HepG2 (cell line): ENCODE results near the gene ACBD6. TPM values are rescaled to one million over a fixed set of nuclear protein-coding genes. Genes with fewer than 3 reads are reported as not detected.
A peak's percentile ranks its signal among the peaks of the same experiment; 100 is the strongest.

Experiments
- ARNTL ChIP-seq: sonication (generic); formaldehyde crosslinking; IDR thresholded peaks from 2 replicates; pipeline ENCODE4 v1.4.0; 2020; ENCODE audit warnings: mild to moderate bottlenecking, missing genetic modification reagents
- BORCS8-MEF2B ChIP-seq: sonication (generic); formaldehyde crosslinking; IDR thresholded peaks from 2 replicates; pipeline ENCODE4 v1.8.0; 2022; ENCODE audit warnings: mild to moderate bottlenecking, missing genetic modification reagents
- FOXJ3 ChIP-seq: sonication (generic); formaldehyde crosslinking; IDR thresholded peaks from 2 replicates; pipeline ENCODE4 v1.4.0; 2020; ENCODE audit warnings: missing genetic modification reagents, mild to moderate bottlenecking, borderline replicate concordance
- HHEX ChIP-seq: IDR thresholded peaks from 2 replicates; pipeline ENCODE4 v1.6.1; 2016; ENCODE audit warnings: control low read depth
- KLF9 ChIP-seq: IDR thresholded peaks from 2 replicates; pipeline ENCODE4 v1.6.1; 2016; ENCODE audit warnings: low read depth
- NBN ChIP-seq: fragments of 450-650 bp; conservative IDR thresholded peaks from 2 replicates; pipeline ENCODE4 v1.6.1; 2017
- RAD51 ChIP-seq: fragments of 450-650 bp; IDR thresholded peaks from 2 replicates; pipeline ENCODE4 v1.6.1; 2016; ENCODE audit warnings: borderline replicate concordance
- SAFB2 ChIP-seq: sonication (generic); formaldehyde crosslinking; IDR thresholded peaks from 2 replicates; pipeline ENCODE4 v1.5.1; 2020; ENCODE audit warnings: missing genetic modification reagents, low read depth, mild to moderate bottlenecking, borderline replicate concordance
- SMARCE1 ChIP-seq: fragments of 450-650 bp; IDR thresholded peaks from 2 replicates; pipeline ENCODE4 v1.6.1; 2017; ENCODE audit warnings: borderline replicate concordance
- ZNF329 ChIP-seq: sonication (generic); formaldehyde crosslinking; IDR thresholded peaks from 2 replicates; pipeline ENCODE4 v1.9.0; 2021; ENCODE audit warnings: low read depth, mild to moderate bottlenecking, missing genetic modification reagents
- ZNF501 ChIP-seq: sonication (generic); formaldehyde crosslinking; IDR thresholded peaks from 2 replicates; pipeline ENCODE4 v1.5.1; 2020; ENCODE audit warnings: mild to moderate bottlenecking, moderate library complexity, missing genetic modification reagents
- ZNF605 ChIP-seq: sonication (generic); formaldehyde crosslinking; IDR thresholded peaks from 2 replicates; pipeline ENCODE4 v1.8.0; 2022; ENCODE audit warnings: mild to moderate bottlenecking, missing genetic modification reagents
- ZNF607 ChIP-seq: sonication (generic); formaldehyde crosslinking; IDR thresholded peaks from 2 replicates; pipeline ENCODE4 v1.5.1; 2020; ENCODE audit warnings: missing genetic modification reagents, mild to moderate bottlenecking, borderline replicate concordance
- polyA plus RNA-seq, 8 experiments: library from polyadenylated mRNA; depleted of rRNA in 3 of 8; stranded (reverse) in 7 of 8; unstranded in 1 of 8; fragments of >200 nt; fragmentation: Illumina TruSeq in 4 of 8; extraction: Trizol in 4 of 8; gene quantifications; 2 replicates each; pipeline versions ENCODE4 v1.2.1 to v1.2.3, GENCODE V29; 2011 to 2016; ENCODE audit warnings: low read depth in 4 of 8, missing spikeins in 1 of 8, mixed read lengths in 1 of 8; ENCODE audit not compliant: insufficient read depth in 1 of 8
- total RNA-seq, 5 experiments: library from RNA; depleted of rRNA; stranded (reverse); fragments of >200 nt; fragmentation: Illumina TruSeq; extraction: Trizol; gene quantifications; 2 replicates each; pipeline ENCODE4 v1.2.3, GENCODE V29; 2016; ENCODE audit warnings: low read depth in 1 of 5
- TF ChIP-seq, protein P1 (sequence below): sonication (generic); formaldehyde crosslinking; IDR thresholded peaks from 2 replicates; pipeline ENCODE4 v1.4.0; 2020; ENCODE audit warnings: missing genetic modification reagents
- TF ChIP-seq, protein P2 (sequence below): sonication (generic); formaldehyde crosslinking; IDR thresholded peaks from 2 replicates; pipeline ENCODE4 v1.4.0; 2020; ENCODE audit warnings: missing genetic modification reagents
- TF ChIP-seq, protein P3 (sequence below): sonication (generic); formaldehyde crosslinking; IDR thresholded peaks from 2 replicates; pipeline ENCODE4 v1.4.0; 2020; ENCODE audit warnings: missing genetic modification reagents, low read depth, mild to moderate bottlenecking, borderline replicate concordance
- TF ChIP-seq, protein P4 (sequence below): sonication (generic); formaldehyde crosslinking; conservative IDR thresholded peaks from 2 replicates; pipeline ENCODE4 v1.8.0; 2022; ENCODE audit warnings: missing genetic modification reagents
- TF ChIP-seq, protein P5 (sequence below): sonication (generic); formaldehyde crosslinking; IDR thresholded peaks from 2 replicates; pipeline ENCODE4 v1.4.0; 2020; ENCODE audit warnings: mild to moderate bottlenecking, missing genetic modification reagents

Gene ACBD6
- total and polyA plus RNA-seq, 2 of the 13 experiments (the other 11 are each of a cell fraction or from before 2014, with no cell fraction given) = 33.5 to 47.2 TPM

DNA sequence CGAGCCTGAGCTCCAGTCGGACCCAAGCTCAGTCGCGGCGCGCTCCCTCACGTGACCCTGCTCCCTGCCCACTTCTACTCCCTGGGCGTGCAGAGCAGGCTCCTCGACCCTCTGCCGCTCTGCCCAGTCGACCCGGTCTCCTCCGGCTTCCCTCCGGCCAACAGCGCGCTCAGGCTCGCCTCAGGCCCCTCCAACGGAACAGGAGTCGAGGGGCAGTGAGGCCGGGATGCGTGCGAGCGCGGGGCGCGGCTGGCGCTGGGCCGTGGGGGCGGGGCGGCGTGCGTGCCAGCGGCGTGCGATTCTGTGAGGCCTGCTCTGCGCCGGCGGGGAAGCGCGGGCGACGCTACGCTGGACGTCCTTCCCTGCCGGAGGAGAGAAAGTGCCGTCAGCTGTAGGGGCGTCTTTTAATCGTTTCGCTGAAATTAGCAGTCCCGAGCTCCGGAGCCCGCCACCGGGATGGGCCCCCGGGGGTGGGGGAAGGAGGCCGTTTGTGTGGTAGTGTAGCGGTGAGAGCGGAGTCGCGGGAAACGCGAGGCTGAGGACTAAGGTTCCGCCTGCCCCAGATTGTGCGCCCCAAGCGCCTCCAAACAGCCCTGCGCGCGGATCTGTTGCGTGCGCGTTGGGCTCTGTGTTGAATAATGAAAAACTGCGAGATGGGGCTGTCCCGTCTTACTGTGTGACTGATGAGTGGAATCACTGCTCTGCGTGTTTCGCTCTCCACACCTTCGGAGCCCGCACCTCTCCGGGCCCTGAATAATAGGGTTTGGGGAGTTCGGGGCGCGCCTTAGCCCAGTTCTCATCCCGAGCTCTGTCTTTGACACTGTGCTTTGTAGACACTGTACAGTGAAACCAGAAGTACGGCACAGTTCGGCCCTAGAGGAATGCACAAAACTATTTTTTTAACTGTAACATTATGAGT lies at the start of gene ACBD6 (continued):
- peak; percentile 98 for TF ChIP-seq BORCS8-MEF2B (CRISPR knock-in tag)
- TF ChIP-seq, protein P1, sequence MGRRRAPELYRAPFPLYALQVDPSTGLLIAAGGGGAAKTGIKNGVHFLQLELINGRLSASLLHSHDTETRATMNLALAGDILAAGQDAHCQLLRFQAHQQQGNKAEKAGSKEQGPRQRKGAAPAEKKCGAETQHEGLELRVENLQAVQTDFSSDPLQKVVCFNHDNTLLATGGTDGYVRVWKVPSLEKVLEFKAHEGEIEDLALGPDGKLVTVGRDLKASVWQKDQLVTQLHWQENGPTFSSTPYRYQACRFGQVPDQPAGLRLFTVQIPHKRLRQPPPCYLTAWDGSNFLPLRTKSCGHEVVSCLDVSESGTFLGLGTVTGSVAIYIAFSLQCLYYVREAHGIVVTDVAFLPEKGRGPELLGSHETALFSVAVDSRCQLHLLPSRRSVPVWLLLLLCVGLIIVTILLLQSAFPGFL (CRISPR knock-in tag) = no peak; the same call in 1 of the 2 replicates
- TF ChIP-seq NBN = no peak
- TF ChIP-seq HHEX = no peak
- TF ChIP-seq KLF9 (CRISPR knock-in tag) = no peak
- peak; percentile 91; the same call in 1 of the 2 replicates for TF ChIP-seq ZNF329 (CRISPR knock-in tag)
- peak; percentile 85; the same call in 1 of the 2 replicates for TF ChIP-seq SAFB2 (CRISPR knock-in tag)
- TF ChIP-seq ZNF605 (CRISPR knock-in tag) = peak; percentile 71; the same call in 1 of the 2 replicates
- TF ChIP-seq, protein P2, sequence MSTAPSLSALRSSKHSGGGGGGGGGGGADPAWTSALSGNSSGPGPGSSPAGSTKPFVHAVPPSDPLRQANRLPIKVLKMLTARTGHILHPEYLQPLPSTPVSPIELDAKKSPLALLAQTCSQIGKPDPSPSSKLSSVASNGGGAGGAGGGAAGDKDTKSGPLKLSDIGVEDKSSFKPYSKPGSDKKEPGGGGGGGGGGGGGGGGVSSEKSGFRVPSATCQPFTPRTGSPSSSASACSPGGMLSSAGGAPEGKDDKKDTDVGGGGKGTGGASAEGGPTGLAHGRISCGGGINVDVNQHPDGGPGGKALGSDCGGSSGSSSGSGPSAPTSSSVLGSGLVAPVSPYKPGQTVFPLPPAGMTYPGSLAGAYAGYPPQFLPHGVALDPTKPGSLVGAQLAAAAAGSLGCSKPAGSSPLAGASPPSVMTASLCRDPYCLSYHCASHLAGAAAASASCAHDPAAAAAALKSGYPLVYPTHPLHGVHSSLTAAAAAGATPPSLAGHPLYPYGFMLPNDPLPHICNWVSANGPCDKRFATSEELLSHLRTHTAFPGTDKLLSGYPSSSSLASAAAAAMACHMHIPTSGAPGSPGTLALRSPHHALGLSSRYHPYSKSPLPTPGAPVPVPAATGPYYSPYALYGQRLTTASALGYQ (CRISPR knock-in tag) = peak; percentile 75; the same call in 1 of the 2 replicates
- TF ChIP-seq FOXJ3 (CRISPR knock-in tag) = peak; percentile 71; the same call in 1 of the 2 replicates
- no peak for TF ChIP-seq ARNTL (CRISPR knock-in tag)
- peak; percentile 36; the same call in 1 of the 2 replicates for TF ChIP-seq ZNF501 (CRISPR knock-in tag)
- peak; percentile 44; the same call in 1 of the 2 replicates for TF ChIP-seq RAD51
- TF ChIP-seq, protein P3, sequence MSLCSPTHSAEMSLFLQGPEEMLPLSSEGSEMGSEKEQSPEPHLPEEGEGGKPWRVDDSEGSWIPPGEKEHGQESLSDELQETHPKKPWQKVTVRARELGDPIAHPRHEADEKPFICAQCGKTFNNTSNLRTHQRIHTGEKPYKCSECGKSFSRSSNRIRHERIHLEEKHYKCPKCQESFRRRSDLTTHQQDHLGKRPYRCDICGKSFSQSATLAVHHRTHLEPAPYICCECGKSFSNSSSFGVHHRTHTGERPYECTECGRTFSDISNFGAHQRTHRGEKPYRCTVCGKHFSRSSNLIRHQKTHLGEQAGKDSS = peak; percentile 74
- TF ChIP-seq ZNF607 = peak; percentile 98
- TF ChIP-seq, protein P4, sequence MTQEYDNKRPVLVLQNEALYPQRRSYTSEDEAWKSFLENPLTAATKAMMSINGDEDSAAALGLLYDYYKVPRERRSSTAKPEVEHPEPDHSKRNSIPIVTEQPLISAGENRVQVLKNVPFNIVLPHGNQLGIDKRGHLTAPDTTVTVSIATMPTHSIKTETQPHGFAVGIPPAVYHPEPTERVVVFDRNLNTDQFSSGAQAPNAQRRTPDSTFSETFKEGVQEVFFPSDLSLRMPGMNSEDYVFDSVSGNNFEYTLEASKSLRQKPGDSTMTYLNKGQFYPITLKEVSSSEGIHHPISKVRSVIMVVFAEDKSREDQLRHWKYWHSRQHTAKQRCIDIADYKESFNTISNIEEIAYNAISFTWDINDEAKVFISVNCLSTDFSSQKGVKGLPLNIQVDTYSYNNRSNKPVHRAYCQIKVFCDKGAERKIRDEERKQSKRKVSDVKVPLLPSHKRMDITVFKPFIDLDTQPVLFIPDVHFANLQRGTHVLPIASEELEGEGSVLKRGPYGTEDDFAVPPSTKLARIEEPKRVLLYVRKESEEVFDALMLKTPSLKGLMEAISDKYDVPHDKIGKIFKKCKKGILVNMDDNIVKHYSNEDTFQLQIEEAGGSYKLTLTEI = peak; percentile 47; the same call in 1 of the 2 replicates
- TF ChIP-seq SMARCE1 = no peak
- TF ChIP-seq, protein P5, sequence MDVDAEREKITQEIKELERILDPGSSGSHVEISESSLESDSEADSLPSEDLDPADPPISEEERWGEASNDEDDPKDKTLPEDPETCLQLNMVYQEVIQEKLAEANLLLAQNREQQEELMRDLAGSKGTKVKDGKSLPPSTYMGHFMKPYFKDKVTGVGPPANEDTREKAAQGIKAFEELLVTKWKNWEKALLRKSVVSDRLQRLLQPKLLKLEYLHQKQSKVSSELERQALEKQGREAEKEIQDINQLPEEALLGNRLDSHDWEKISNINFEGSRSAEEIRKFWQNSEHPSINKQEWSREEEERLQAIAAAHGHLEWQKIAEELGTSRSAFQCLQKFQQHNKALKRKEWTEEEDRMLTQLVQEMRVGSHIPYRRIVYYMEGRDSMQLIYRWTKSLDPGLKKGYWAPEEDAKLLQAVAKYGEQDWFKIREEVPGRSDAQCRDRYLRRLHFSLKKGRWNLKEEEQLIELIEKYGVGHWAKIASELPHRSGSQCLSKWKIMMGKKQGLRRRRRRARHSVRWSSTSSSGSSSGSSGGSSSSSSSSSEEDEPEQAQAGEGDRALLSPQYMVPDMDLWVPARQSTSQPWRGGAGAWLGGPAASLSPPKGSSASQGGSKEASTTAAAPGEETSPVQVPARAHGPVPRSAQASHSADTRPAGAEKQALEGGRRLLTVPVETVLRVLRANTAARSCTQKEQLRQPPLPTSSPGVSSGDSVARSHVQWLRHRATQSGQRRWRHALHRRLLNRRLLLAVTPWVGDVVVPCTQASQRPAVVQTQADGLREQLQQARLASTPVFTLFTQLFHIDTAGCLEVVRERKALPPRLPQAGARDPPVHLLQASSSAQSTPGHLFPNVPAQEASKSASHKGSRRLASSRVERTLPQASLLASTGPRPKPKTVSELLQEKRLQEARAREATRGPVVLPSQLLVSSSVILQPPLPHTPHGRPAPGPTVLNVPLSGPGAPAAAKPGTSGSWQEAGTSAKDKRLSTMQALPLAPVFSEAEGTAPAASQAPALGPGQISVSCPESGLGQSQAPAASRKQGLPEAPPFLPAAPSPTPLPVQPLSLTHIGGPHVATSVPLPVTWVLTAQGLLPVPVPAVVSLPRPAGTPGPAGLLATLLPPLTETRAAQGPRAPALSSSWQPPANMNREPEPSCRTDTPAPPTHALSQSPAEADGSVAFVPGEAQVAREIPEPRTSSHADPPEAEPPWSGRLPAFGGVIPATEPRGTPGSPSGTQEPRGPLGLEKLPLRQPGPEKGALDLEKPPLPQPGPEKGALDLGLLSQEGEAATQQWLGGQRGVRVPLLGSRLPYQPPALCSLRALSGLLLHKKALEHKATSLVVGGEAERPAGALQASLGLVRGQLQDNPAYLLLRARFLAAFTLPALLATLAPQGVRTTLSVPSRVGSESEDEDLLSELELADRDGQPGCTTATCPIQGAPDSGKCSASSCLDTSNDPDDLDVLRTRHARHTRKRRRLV (CRISPR knock-in tag) = no peak
